Measurements from ENCODE around the gene PRSS37. TPM values are rescaled to one million over a fixed set of nuclear protein-coding genes. Genes with fewer than 3 reads are reported as not detected.

PRSS37 gene
- total RNA-seq, 1 experiment from 2014 or later, result not detected

- no TSS peak for BruUV-seq (replicated peaks)
- Mint-ChIP-seq H3K27ac (ENCODE audit: unreplicated experiment) (no peak within 1 kb of the TSS), H3K9me3 (ENCODE audit: unreplicated experiment) (no peaks in the 10 kb centered on the region), H3K36me3 (ENCODE audit: insufficient read depth, unreplicated experiment) (peaks cover 5% of the 10 kb centered on the region), H3K4me1 (ENCODE audit: low read depth, unreplicated experiment) (no peaks in the 10 kb centered on the region), H3K4me3 (ENCODE audit: unreplicated experiment) (no peak within 1 kb of the TSS), H3K27me3 (ENCODE audit: insufficient read depth, unreplicated experiment) (no peaks in the 10 kb centered on the region)
- no peaks in the 10 kb centered on the region for H3K36me3 ChIP-seq (ENCODE audit: control insufficient read depth, insufficient read depth, low read length)
- no peak for DNase-seq
- ChIA-PET POLR2A (no interaction called here), CTCF (interaction anchor here (0.7 kb wide), 1 partner anchor 135 kb away, joined by 3 read pairs; no protein-coding TSS in a partner anchor)
- H3K9me3 ChIP-seq, result no peaks in the 10 kb centered on the region
- no peak for TF ChIP-seq CTCF (IDR thresholded peaks at IDR 0.05; ENCODE audit: insufficient read depth in 1 of 2, low read depth in 1 of 2, low read length in 1 of 2, severe bottlenecking in 1 of 2, unreplicated experiment in 1 of 2)
- intact Hi-C loops (cut with micrococcal nuclease; ENCODE audit: unreplicated experiment), result no loop called here
- H3K27me3 ChIP-seq (replicated peaks; ENCODE audit: control insufficient read depth, insufficient read depth, low read length), result no peaks in the 10 kb centered on the region
- H3K4me3 ChIP-seq (ENCODE audit: low read depth, low read length), result no peak within 1 kb of the TSS
- no peaks in the 10 kb centered on the region for H3K4me1 ChIP-seq
Observed at GRCh38 chr7:141789917-141790316, 51.4 kb downstream of the PRSS37 start, which contains the start of gene TAS2R5. Gene TAS2R5 (plus strand): TSS chr7:141790217. CDS start chr7:141790362, 145 bp downstream.

DNA sequence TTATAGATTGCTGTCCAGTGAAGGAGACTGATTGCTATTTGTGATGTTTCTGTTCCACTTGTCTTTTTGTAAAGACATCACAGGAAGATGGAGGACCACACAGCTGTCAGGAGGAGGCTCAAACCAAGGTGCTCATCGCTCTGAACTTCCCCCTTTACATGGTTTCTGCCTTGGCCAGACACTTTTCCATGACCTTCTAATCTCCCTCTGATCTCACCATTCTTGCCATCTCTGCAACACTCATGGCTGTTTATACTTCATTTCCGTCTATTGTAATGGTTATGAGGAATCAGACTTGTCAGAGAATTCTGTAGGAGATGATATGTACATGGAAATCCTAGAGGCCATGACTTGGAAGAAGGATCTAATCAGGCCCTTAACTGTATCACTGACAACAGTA lies 53.0 kb downstream of the PRSS37 start:
- H3K9me3 ChIP-seq, result no peaks in the 10 kb centered on the region
- no peak overlapping the region for H3K4me3 ChIP-seq (ENCODE audit: low read depth, low read length)
- no peaks in the 10 kb centered on the region for H3K36me3 ChIP-seq (ENCODE audit: control insufficient read depth, insufficient read depth, low read length)
- DNase-seq, result no peak
- no peaks in the 10 kb centered on the region for H3K36me3 Mint-ChIP-seq (ENCODE audit: insufficient read depth, unreplicated experiment)
- no peaks in the 10 kb centered on the region for H3K9me3 Mint-ChIP-seq (ENCODE audit: unreplicated experiment)
- intact Hi-C loops (cut with micrococcal nuclease; ENCODE audit: unreplicated experiment), result no loop called here
- CTCF ChIA-PET, result no interaction called here
- no peaks in the 10 kb centered on the region for H3K27me3 ChIP-seq (replicated peaks; ENCODE audit: control insufficient read depth, insufficient read depth, low read length)
- H3K4me3 Mint-ChIP-seq (ENCODE audit: unreplicated experiment), result no peak overlapping the region
- no peak for TF ChIP-seq CTCF (IDR thresholded peaks at IDR 0.05; ENCODE audit: insufficient read depth in 1 of 2, low read depth in 1 of 2, low read length in 1 of 2, severe bottlenecking in 1 of 2, unreplicated experiment in 1 of 2)
- no peaks in the 10 kb centered on the region for H3K27me3 Mint-ChIP-seq (ENCODE audit: insufficient read depth, unreplicated experiment)
- POLR2A ChIA-PET, result no interaction called here
- no peaks in the 10 kb centered on the region for H3K4me1 ChIP-seq
- BruUV-seq (replicated peaks), result no TSS peak
- H3K27ac Mint-ChIP-seq (ENCODE audit: unreplicated experiment), result no peak overlapping the region
- no peaks in the 10 kb centered on the region for H3K4me1 Mint-ChIP-seq (ENCODE audit: low read depth, unreplicated experiment)

Other genes starting within 250 kb of the PRSS37 start
- 33.0 and 37.0 TPM in 2 replicates for gene DENND11, start 139.3 kb downstream of the PRSS37 start, total RNA-seq (2022)
- gene WEE2, start 133.1 kb downstream of the PRSS37 start, total RNA-seq (2022), result 1.0 and 2.5 TPM in 2 replicates
- 191 and 199 TPM in 2 replicates for gene SSBP1, start 103.1 kb downstream of the PRSS37 start, total RNA-seq (2022)
- 1.9 and 2.3 TPM in 2 replicates for gene TAS2R3, start 77.4 kb downstream of the PRSS37 start, total RNA-seq (2022)
- 1.2 and 1.3 TPM in 2 replicates for gene TAS2R4, start 64.8 kb downstream of the PRSS37 start, total RNA-seq (2022)
- gene TAS2R5, start 51.3 kb downstream of the PRSS37 start, total RNA-seq (2022), result 1.7 TPM in 2 replicates
- gene OR9A4, start 74.9 kb upstream of the PRSS37 start, total RNA-seq (2022), result not detected in 2 replicates
- gene CLEC5A, start 105.5 kb upstream of the PRSS37 start, total RNA-seq (2022), result not detected in 2 replicates
- 0.37 TPM in 1 of 2 replicates, not detected in the other for gene TAS2R38, start 132.3 kb upstream of the PRSS37 start, total RNA-seq (2022)
- gene MGAM, start 154.4 kb upstream of the PRSS37 start, total RNA-seq (2022), result 0.61 and 0.86 TPM in 2 replicates